Kidney glomerular epithelial cell (primary cell): ENCODE measurements around the gene PEX11B.

Source experiments
- DNase-seq: peaks from one replicate; lab custom pipeline; 2025; lab: John Stamatoyannopoulos, UW

Gene PEX11B

DNA sequence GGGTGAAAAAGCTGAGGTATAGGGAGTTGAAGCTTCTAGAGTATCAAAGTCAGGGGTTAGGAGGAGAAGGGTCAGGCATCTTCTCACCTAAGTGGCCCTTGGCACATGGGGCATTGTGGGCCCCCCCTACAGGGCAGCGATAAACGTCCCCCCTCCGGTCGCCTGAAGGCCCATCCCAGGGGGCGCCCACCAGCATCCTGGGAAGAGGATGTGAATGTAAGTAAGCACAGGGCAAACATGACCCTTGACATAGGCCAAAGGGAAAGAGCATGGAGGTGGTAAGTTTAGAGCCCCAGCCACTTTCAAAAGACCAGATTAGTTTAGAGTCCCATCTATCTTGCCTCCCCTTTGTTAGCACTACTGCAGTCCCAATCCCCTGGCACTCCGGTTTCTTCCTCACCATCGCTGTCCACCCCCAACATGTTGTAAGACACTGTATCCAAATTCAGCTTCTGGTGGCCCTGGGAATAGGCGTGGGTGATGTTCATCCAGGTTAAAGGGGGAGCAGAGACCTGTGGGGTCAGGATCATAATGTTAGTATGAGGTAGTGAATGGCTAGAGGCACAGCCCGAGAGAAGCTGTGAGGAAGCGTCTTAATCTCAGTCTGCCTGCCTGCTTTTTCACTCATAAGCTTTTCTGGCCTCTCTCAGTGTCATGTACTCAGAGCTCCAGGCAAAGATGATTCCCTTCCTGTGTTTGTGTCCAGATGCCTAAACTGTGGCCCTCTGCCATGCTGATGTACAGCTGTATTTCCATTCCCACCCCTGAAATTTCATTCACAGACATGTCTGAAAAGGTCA is 11.4 kb downstream of the PEX11B start:
- no peak for DNase-seq

DNA sequence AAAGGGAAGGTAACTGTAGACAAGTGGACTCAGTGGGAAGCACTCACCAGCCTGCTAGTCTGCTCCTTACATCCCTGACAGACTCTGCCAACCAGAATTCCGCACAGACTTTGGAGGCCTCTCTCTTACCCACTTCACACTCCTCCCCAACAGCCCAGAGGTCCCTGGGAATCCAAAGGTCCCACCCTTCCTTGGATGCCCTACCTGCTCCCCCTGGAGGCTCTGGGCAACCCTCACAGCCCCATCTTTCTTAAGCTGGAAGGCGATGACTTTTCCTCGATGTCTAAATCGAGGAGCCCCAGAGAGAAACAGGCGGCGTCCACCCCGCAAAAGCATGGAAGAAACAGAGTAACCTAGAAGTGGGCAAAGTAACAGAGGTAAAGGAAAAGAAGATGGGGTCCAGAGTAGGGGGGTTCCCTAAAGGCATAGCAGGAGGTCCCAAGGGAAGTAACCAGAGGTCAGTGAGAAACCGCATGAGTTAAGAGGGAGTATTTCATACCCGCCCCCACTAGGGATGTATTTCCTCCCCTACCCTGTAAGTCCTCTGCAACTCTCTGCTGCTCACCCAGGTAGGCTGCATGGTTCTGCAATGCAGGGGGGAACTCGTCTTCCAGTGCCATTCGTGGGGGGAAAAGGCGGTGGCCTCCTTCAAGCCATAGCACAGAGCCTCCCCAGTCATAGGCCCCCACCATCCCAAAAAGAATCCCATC is 17.1 kb downstream of the PEX11B start:
- DNase-seq = no peak

DNA sequence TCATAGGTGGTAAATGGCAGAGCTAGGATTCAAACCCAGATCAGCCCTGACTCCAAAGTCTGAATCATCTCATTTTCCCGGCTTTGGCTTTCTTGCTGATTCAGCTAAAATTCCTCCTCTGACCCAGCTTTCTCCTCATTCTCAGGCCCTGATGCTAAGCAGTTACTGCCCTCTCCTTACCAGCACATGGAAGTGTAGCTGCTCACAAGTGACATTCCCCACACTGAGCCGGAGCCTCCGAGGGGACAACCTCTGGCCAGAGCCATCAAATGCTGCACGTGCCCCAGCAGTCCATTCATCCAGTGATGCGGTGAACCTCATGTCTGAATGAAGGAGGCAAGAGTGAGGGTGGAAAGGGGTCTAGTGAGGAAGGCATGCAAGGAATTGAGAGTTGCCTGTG is 19.8 kb downstream of the PEX11B start:
- no peak for DNase-seq

DNA sequence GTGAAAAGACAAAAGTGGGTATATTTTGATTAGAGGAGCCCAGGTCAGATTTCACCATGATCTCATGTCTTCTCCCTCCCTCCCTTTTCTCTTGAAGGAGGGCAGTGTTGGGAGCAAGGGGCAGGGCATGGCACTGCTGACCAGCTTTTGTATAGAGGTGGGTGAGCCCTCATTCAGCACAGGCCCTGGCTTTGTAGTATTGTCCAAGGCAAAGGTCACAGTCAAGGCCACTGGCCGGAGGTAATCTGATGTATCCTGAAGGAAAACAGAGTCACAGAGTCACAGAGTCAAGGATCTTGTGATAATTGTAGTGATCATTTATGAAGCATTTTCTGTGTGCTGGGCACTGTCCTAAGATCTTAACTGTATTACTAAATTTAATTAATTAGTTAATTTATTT is 20.5 kb downstream of the PEX11B start:
- DNase-seq = no peak

DNA sequence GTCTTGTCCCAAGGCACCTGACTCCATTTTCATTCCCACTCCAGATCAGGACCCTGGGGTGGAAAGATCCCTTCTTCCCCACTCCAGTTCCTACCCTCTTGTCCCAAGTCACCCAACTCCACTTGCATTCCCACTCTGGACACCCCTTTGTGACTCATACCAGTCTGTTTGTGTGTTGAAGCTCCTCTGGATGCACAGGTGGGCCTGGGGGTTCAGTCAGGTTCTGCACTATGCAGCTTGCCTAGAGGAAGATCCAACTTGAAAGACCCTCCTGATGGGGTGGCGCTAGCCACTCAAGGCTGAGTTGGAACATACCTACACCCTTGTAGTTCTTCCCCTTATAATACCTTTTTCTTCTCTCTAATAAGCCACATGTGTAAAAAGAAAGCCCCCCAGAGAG is 23.0 kb downstream of the PEX11B start:
- no peak for DNase-seq

DNA sequence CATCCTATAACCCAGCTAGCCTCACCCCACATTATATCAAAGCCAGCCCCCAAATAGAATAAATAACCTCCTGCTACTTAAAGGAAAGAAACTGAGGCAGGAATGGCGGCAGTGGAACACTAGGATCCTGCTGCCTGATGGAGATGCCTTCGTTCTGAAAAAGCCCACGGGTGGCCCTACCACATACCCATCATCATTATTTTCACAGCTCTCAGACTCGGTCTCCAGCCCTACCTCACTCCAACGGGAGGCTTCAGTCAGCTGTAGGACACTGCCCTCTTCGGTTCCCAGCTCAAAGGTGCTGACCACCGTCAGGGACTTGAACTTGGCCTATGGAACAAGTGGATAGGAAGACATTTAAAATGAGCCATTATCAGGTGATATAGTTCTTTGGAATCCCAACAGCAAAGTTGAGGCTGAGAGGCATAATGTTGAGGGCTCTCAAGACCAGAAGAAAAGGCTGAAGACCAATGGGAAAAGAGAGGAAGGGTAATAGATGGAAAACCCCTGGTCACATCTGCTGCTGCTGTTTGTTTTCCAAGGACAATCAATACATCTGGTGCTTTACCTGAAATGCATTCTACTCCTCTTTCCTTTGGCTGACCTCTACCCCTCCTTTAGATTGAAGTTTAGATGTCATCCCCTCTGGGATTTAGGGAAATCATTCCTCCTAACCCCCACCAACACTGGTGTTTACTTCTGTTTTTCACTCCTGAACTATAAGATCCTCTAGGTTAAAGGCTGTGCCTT is 25.0 kb downstream of the PEX11B start:
- no peak for DNase-seq

DNA sequence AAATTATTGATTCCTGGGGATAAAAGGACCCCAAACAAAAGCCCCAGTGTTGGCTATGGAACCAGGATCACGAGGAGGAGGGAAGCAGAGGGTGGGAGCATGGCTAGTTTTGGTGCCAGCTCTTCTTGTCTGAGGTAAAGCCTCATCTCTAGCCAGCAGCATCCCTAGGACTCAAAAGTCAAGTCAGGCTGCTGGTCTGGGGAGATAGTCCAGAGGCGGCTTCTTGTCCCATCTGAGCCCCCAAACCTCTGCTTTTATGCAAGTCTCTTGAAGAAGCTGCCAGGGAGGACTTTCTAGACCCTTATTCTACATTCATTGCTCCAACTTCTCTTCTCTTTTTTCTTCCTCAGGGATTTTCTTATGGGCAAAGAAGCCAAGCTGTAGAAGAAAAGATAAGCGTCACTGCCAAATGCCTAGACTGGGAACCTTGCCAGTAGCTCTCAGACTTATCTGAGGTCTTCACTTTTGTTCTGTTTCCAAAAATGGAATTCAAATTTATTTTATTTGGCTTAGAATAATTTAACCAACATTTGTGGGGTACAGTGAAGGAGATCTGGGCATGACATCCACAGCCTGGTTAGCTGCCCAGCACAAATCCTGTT is 25.9 kb downstream of the PEX11B start:
- DNase-seq = no peak

DNA sequence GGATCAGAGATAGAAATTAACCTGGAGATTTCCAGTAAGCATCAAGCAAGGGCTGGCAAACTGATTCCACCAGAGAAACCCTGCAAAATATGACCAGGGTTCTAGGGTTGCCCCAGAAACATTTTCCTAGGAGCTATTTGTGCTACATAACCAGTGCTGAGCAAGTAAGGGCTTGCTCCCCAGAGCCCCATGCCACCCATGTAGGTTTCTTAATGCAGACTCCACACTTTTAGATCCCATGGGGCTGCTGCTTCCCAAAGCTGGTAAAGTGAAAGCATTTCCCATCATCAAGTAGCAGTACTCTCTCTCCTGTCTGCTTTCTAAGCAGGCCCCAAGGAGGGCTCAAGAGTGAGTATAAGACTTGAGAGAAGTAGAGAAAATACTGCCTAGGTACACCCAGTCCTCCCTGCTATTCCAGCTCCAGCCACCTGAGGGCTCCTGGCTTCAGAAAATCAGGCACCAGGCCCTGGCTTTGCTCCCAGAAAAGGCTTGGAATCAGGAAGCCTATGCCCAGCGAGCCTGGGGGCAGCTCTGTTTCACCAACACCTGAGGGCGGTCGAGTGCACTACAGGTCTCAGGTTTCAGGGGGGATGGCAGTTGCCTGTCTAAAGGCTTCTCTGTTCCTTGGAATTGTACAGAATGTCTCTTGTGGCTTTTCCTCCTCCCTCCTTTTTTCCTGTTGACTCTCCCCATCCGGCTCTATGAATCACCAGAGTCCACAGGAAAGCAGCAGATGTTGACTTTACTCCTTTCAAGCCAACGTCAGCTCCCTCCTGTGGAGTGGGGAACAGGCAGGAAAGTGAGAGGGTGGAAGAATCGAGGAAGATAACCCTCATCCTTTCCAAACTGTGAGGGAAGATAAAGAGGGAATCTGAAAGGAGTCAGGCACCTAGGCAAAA is 26.7 kb downstream of the PEX11B start:
- peak; percentile 100 for DNase-seq

DNA sequence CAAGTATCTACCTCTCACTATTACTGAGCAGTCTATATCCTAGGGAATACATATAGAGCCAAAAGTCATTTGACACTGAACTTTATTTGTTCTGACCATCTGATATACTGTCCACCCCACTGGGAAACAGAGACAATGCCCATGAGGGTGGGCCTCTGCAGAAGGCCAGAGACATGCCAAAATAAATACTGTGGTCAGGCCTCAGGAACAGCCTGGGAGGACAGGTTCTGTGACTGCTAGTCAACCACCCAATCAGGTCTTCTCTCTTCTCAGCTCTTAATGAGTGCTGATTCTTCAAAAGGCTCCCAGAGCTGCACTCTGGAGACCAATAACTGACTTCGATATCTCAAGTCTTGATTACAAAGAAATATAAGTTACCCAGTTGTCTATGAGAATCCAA is 27.4 kb downstream of the PEX11B start:
- DNase-seq = peak; percentile 34

DNA sequence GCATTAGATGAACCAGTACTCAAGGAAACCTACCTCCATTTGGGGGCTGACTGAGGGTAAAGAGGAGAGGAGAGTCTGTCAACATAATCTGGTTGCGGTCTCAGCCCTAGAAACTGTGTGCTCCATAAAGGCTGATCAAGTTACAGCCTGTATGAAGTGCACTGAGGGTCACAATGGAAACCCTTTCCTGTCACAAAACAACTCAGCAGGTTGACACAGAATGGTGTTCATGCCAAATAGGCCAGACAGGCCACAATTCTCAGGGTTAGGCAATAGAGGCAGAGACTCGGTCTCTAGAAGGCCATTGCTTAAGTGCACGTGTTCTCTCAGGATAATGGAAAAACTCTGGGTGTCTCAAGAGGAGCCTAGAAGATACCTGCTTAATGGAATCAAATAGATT is 28.8 kb downstream of the PEX11B start:
- DNase-seq = no peak

DNA sequence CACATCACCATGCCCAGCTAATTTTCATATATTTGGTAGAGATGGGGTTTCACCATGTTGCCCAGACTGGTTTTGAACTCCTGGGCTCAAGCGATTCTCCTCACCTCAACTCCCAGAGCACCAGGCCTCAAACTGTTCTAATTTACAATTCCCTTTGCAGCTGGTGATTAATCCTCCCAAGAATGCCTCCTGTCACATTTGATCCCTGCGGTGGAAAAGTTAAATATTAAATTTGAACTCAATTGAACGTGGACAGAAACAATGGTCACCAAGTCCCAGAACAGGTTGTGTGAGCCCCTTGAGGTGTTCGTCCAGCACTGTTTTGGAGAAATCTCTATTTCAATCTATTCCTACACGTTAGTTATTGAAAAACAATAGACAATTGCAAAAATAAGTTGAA is 30.9 kb downstream of the PEX11B start:
- DNase-seq = peak; percentile 87

DNA sequence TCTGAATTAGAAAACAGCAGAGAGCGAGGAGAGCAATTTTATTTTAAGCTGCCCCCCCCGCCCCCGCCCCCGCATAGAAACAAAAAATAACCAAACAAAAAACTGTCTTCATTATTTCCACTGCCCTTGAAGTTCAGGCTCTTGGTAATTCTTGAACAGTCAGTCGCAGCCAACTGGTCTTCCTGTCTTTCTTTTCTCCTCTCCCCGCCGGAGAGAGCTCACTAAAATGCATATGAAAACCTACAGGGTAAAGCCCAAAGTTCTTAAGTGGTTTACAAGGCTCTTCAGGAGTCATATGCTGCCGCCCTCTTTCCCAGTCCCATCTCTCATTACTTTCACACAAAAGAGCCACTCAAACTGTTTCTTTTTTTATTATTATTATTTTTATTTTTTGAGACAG is 31.7 kb downstream of the PEX11B start:
- DNase-seq = no peak

DNA sequence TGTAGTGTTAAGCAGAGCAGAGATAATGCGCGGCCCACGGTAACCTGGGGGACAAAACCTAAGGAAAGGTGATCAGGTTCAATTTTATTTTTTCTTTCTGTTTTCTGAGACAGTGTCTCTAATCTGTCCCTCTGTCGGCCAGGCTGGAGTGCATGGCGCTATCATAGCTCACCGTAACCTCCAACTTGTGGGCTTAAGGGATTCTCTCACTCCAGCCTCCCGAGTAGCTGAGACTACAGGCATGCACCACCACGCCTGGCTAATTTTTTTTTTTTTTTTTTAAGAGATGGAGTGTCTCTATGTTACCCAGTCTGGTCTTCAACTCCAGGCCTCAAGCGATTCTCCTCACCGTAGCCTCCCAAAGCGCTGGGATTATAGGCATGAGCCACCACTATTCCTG is 32.1 kb downstream of the PEX11B start:
- no peak for DNase-seq

DNA sequence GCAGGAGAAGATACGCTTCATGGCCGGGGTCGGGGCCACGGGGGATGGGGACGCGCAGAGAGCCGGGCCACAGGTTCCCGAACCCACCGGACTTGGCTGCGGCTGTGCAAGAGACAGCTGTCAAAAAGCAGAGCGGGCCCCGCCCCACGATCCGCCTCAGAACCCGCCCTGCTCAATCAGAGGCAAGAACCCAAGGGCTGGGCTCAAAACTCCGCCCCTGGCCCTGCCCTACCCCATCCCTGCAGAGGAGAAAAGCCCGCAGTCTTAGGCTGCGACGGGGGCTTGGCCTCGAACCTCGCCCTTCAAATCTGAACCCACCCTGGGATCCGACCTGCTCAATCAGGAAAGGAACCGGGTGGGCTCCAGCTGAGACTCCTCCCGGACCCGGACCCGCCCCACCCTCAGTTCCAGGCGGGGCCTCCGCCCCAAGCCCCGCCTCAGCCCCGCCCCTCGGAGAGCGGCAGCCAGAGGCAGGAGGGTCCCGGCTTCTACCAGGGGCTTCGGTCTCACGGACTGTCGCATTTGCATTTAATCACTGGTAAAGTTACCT is 32.7 kb downstream of the PEX11B start, which contains the start of gene ANKRD35:
Gene ANKRD35, minus strand, starts transcription at position 129 of the 550 bp plus-strand sequence. Its CDS starts 108 bp downstream, at position 21.
- peak; percentile 41 for DNase-seq

DNA sequence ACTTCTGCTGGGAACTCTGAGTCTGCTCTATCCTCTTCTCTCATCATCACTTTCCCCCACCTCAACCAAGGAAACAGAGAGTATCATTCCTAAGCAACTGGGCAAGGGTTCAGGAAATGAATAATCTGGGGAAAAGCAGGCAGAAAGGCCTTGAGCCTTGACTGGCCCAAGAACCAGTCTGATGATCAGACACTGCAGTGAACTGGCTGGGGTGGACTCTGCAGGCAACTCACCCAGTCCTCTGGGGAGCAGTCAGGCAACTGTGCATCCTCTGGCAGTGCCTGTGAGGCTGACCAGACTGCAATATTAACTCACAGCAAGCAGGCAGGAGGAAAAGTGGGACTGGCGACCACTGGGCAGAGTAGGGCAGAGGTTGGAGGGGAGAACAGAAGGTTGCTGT is 33.8 kb downstream of the PEX11B start:
- DNase-seq = no peak

DNA sequence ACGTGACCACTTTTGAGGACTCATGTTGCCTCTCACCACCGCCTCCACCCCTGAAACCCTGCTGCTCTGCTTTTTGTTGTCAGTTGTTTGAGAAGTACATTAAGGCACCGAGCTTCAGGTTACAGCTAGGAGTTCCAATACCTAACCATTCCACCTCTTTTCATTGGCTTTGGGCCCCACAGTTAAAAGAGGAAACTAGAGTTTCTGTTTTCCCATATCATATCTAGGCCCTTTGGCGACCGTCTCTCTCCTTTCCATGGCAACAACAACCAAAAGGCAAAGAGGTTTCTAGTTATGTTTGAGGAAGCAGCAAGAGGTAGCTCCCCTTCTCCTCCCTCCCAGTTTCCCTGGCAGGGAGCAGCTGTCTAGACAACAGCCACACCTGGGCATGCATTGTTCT is 38.7 kb downstream of the PEX11B start:
- DNase-seq = no peak

DNA sequence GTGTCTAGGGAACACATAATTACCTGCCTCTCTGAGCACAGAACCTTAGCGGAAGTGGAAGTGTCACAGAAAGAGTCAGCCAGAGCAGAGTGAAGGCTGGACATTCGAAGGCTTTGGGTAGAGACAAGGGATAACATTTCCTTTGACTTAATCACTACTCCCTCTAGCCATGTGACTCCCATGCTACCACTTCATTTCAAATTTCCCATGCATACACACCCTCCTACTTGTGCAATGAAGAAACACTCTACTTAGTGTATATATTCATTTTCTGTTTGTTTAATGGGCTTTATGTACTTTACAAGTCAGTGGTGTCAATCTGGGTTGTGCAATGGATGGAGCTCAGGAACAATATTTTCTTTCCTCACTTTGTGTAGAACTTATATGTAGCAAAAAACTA is 39.8 kb downstream of the PEX11B start:
- DNase-seq = no peak

DNA sequence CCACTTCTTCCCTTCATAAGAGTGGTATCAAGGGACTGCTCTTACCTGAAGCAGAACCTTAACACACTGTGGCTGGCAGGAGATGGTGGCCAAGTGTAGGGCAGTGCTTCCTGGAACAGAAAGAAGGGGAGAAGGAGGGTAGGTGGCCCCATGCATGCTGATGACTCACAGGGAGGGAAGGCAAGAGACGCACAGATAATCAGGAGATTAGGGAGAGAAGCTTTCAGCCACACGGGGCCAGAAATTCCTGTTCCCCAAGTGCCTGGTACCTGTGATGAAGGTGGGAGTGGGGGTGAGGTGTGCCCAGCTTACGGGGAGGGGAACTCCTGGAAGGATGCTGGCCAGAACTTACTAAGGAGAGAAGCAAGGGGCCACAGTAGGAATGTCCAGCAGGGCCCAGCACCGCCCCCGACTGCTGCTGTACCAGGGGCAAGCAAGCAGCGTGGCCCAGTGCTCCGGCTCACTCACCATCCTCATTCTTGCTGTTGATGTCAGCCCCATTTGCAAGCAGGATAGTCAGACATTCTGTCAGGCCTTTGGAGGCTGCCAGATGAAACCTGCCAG is 40.5 kb downstream of the PEX11B start:
- DNase-seq = no peak

DNA sequence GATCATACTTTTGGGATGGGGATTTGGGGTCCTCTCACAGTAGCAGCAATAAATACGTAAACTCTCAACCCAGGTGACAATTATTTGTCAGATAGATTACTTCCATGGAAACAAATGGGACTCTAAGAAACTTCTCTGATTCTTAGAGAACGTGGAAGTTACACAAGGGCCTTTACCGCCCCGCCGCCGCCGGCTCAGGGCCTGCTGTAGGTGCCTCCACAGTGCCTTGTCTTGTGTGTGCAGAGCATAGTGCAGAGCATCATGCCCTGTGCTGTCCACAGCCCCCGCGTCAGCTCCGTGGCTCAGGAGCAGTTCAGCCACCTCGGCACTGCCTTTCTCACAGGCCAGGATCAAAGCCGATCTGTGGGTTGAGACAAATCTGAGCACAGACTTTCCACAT is 43.9 kb downstream of the PEX11B start:
- DNase-seq = no peak

DNA sequence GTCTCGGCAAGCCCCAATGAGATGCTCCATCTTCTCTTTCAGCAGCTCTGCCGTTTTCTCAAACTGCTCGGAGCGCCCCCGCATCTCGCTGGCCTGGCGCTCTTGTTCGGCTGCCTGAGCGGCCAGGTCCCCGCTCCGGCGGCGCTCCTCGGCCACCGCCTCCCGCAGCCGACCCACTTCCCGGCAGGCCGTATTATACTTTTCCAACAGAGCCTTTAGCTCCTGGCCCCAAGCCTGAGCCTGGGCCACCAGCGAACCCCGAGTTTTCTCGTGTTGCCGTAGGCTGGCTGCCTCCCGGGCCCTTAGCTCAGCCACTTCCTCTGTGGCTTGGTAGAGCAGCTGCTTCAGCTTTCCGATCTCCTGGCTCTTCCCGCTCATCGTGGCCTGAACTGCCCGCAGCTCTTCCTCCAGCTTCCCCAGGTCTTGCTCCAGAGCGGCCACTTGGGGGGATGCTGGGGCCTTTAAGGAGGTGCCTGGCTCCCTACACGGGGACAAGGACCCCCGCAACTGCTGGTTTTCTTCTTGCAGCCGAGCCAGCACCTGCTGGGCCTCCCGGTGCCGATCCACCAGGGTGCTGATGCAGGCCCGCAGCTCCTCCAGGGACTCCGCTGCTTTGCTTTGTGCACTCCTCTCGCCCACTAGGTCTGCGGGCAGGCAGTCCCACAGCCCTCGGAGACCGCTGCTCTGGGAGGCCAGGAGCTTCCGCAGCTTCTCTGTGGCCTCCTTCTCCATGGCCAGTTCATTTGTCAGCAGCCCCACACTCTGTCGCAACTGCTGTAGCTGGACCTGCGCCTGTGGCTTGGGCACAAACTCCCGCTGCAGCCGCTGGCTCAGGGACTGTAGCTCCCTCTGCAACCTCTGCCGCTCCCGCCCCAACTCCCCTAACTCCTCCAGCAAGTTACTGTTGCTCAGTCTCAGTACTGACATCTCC is 46.3 kb downstream of the PEX11B start:
- no peak for DNase-seq
